Naive thymus-derived CD8-positive, alpha-beta T cell (primary cell): Measurements from ENCODE around the gene NFIB. TPM values are rescaled to one million over a fixed set of nuclear protein-coding genes. Genes with fewer than 3 reads are reported as not detected.

Source experiments
- ATAC-seq, 2 donors: fragments of 150-1000 bp; cut with Tn5 transposase in 1 of 2; sonication (Bioruptor Pico), chemical (Tn5 transposase) in 1 of 2; 1 replicate in 1 of 2; 2 replicates in 1 of 2; pipeline ENCODE4 v1.10.0; 2021; ENCODE audit warnings: mild to moderate bottlenecking in 2 of 2, moderate library complexity in 2 of 2
- POLR2A ChIA-PET: fragments of 350-600 bp; sonication (Branson Sonifier 250); formaldehyde crosslinking; loops from one replicate; lab custom pipeline; 2021; ENCODE audit warnings: antibody characterized with exemption; lab: Charles Lee
- DNase-seq, 10 donors: peaks; one replicate each; pipeline versions ENCODE4 v3.0.0 to v3.0.0-alpha.2; 2020 to 2022
- H3K27ac Mint-ChIP-seq, 10 donors: one replicate each; pipeline ENCODE4 v1.8.0; 2020 to 2022; ENCODE audit warnings: mild to moderate bottlenecking in 10 of 10, mixed read lengths in 10 of 10, moderate library complexity in 4 of 10, inconsistent platforms in 1 of 10
- H3K27me3 Mint-ChIP-seq, 5 donors: one replicate each; pipeline ENCODE4 v1.8.0; 2021 to 2022; ENCODE audit warnings: mixed read lengths in 5 of 5
- H3K36me3 Mint-ChIP-seq, 3 donors: one replicate each; pipeline ENCODE4 v1.8.0; 2020 to 2022; ENCODE audit warnings: mixed read lengths in 3 of 3, mild to moderate bottlenecking in 2 of 3, inconsistent platforms in 1 of 3
- H3K4me1 Mint-ChIP-seq, 4 donors: one replicate each; pipeline ENCODE4 v1.8.0; 2021 to 2022; ENCODE audit warnings: mixed read lengths in 4 of 4
- H3K4me3 Mint-ChIP-seq, 10 donors: one replicate each; pipeline ENCODE4 v1.8.0; 2020 to 2022; ENCODE audit warnings: mild to moderate bottlenecking in 10 of 10, mixed read lengths in 10 of 10, moderate library complexity in 6 of 10, inconsistent platforms in 1 of 10
- H3K9me3 Mint-ChIP-seq, 9 donors: one replicate each; pipeline ENCODE4 v1.8.0; 2020 to 2022; ENCODE audit warnings: mixed read lengths in 9 of 9, mild to moderate bottlenecking in 3 of 9, inconsistent platforms in 1 of 9, moderate library complexity in 1 of 9
- polyA plus RNA-seq, 3 donors: library from polyadenylated mRNA; unstranded; fragments of 300-500 nt; fragmentation: Illumina TruSeq; gene quantifications; one replicate each; pipeline ENCODE4 v1.2.3, GENCODE V29; 2021
- total RNA-seq, 8 experiments: library from RNA in 2 of 8; stranded (reverse) in 2 of 8; gene quantifications; one replicate each; pipeline ENCODE4 v1.2.3 and lab custom pipeline; 2021 to 2026

The NFIB gene
- total and polyA plus RNA-seq, 5 experiments from 2014 or later: 0.22 TPM; not detected in 4

DNA sequence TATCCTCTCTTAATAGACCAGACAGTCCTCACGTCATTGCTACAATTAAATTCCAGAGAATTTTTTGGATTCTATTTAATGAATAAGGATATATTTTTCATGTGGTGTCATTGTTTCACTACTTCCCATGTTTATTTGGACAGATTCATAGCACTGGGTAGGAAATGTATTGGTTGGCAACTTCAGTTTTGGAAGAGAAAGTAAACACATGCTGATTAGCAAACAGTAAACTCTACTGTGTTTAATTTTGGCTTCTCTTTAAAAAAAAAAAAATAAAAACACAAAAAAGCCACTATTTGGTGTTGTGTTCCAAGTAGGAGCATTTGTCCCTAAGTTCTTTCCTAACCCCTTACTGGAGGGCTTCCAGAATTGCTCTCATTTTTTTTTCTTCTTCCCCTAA lies 77.3 kb downstream of the NFIB start:
- no peaks in the 10 kb centered on the region for H3K4me1 Mint-ChIP-seq
- POLR2A ChIA-PET: no interaction called here
- peaks cover 0 to 8% (median 2%) of the 10 kb centered on the region in 5 donors for H3K27me3 Mint-ChIP-seq
- no peak overlapping the region for H3K4me3 Mint-ChIP-seq
- ATAC-seq (no peak), DNase-seq (no peak)
- no peak overlapping the region for H3K27ac Mint-ChIP-seq
- peaks cover 0 to 3% (median 0%) of the 10 kb centered on the region in 9 donors for H3K9me3 Mint-ChIP-seq
- no peaks in the 10 kb centered on the region for H3K36me3 Mint-ChIP-seq

DNA sequence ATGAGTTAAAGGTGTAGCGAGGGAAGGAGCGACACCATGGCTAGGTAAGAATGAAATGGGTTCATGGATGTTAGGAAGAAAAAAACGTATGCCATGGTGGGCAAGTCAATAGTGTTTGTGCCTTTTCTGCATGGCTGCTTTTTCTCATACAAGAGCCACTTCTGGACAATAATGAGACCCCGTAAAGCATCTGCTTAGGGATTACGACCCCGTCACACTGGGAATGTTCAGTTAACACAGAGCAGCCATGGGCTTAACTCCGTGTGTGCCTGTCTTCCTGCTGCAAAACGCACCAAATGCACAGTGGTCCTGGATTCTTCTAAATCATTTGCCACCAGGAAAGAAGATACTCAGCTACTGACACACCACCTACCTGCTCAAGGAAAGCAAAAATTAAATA lies 81.8 kb downstream of the NFIB start:
- H3K4me1 Mint-ChIP-seq: no peaks in the 10 kb centered on the region
- H3K4me3 Mint-ChIP-seq: no peak overlapping the region
- no peaks in the 10 kb centered on the region for H3K36me3 Mint-ChIP-seq
- H3K27ac Mint-ChIP-seq: no peak overlapping the region
- H3K9me3 Mint-ChIP-seq: peaks cover 0 to 3% (median 0%) of the 10 kb centered on the region in 9 donors
- DNase-seq: no peak
- H3K27me3 Mint-ChIP-seq: peaks cover 0 to 2% (median 0%) of the 10 kb centered on the region in 5 donors
- ATAC-seq: no peak
- POLR2A ChIA-PET: no interaction called here

DNA sequence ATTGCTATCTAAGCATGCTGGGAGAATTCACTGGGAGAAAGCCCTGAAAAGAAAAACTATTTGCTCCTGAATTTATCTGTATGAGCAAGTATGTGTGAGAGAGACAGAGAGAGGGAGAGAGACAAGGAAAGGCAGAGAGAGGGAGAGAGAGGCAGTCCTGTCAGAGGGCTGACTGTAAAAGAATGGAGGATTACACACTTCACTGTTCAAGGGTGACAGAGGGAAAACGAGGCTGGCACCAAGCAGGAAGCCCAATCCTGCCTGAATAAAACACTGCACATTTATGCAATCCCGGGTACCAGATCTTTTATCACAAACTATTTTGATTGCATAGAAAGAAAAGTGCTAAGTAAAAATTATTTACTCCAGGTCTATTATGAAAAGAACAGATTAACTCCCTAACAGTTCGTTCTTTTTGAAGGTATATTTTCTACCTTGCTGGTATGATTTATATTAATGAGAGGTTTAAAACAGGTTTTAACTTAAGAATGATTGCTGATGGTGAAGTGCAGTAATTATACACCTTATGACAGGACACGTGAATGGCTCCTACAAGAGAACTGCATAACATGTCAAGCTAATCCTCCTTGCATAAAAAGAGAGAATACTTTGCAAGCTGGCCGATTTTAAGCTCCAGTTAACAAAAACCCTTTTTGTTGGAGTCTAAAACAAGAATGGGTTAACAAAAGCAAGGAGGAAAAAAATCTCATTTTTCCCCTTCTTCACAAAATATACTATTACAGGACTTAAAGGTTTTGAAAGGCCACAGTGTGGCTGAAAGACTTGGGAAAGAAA lies 82.5 kb downstream of the NFIB start:
- Mint-ChIP-seq H3K27me3 (no peaks in the 10 kb centered on the region), H3K4me3 (no peak overlapping the region), H3K9me3 (peaks cover 0 to 3% (median 0%) of the 10 kb centered on the region in 9 donors), H3K36me3 (no peaks in the 10 kb centered on the region), H3K4me1 (no peaks in the 10 kb centered on the region), H3K27ac (no peak overlapping the region)
- DNase-seq: no peak
- ATAC-seq: no peak
- POLR2A ChIA-PET: no interaction called here

DNA sequence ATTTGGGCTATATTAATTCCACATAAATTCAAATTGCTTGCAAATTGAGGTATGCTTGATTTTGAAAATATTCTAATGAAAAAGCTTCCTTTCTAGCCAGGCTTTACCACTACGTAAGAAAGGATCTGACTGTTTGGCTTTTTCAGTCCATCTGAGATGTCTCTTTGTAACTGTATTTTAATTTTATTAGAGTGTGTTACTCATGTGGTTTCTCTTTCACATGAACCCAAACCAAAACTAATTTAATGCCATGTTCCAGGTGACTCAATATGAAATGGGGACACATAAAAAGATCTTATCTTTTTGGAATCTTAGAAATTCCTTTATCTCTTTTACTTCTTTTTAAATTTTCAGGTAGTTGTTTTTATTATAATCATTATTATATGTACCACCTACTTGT lies 85.3 kb downstream of the NFIB start:
- no peak overlapping the region for H3K4me3 Mint-ChIP-seq
- no peaks in the 10 kb centered on the region for H3K4me1 Mint-ChIP-seq
- no peaks in the 10 kb centered on the region for H3K36me3 Mint-ChIP-seq
- no peak overlapping the region for H3K27ac Mint-ChIP-seq
- POLR2A ChIA-PET: no interaction called here
- peaks cover 0 to 3% (median 0%) of the 10 kb centered on the region in 9 donors for H3K9me3 Mint-ChIP-seq
- H3K27me3 Mint-ChIP-seq: peaks cover 0 to 2% (median 0%) of the 10 kb centered on the region in 5 donors
- DNase-seq: no peak
- no peak for ATAC-seq

DNA sequence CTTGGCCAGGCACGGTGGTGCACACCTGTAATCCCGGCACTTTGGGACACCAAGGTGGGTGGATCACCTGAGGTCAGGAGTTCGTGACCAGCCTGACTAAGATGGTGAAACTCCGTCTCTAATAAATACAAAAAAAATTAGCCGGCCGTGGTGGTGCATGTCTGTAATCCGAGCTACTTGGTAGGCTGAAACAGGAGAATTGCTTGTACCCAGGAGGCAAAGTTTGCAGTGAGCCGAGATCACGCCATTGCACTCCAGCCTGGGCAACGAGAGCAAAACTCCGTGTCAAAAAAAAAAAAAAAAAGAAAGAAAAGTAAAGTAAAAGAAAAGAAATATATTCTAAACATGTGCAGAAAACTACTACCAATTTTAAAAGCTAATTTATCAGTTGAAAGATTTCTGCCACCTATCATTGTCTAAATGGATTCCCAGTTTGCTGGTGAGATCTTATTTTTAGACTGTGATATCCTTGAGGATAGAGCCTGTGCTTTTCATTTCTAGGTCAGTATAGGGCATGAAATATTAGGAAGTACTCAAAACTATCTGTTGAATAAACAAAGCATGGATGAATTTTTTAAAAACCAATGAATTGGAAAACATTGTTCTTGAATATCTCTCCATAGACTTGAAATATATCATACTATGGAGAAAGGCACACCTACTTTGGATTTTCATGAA lies 86.9 kb downstream of the NFIB start:
- H3K27ac Mint-ChIP-seq: no peak overlapping the region
- no peaks in the 10 kb centered on the region for H3K4me1 Mint-ChIP-seq
- no peak for DNase-seq
- no peak overlapping the region for H3K4me3 Mint-ChIP-seq
- no peak for ATAC-seq
- H3K36me3 Mint-ChIP-seq: no peaks in the 10 kb centered on the region
- POLR2A ChIA-PET: no interaction called here
- peaks cover 0 to 3% (median 0%) of the 10 kb centered on the region in 9 donors for H3K9me3 Mint-ChIP-seq
- H3K27me3 Mint-ChIP-seq: peaks cover 0 to 2% (median 0%) of the 10 kb centered on the region in 5 donors

DNA sequence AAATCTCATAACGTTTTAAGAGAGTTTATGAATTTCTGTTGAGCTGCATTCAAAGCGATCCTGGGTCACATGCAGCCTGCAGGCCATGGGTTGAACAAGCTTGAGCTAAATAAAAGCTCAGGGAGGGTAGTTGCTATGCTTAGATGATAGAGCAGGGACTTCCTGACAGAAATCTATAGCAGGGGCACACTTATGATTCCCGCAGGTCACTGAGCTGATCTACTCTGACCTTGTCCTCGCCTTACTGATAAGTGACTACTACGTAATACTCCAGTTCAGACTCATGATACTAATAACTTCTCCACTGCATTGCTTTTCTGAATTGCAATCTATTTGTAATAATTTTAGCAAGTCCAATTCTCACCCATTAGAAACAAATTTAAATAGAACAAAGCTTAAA lies 90.9 kb downstream of the NFIB start:
- no peaks in the 10 kb centered on the region for H3K4me1 Mint-ChIP-seq

DNA sequence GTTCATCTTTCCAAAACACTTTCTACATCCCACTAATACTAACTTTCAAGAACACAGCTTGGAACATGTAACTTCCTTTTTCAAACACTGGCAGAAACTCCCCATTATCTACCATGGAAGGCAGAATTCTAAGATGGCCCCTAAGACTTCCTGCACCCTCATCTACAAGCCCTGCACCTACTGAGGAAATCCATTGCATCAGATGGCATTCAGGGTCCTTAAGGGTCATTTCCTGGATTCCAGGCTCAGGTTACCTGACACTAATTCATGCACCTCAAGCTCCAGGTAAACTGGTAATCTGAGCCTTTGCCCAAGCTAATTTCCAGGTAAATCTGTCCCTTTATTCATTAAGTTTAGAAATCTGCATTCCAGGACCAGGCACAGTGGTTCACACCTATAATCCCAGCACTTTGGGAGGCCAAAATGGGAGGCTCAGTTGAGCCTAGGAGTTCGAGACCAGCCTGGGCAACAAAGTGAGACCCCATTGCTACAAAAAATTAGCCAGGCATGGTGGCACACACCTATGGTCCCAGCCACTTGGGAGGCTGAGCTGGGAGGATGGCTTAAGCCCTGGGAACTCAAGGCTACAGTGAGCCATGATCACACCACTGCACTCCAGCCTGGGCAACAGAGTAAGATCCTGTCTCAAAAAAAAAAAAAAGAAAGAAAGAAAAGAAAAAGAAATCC lies 91.6 kb downstream of the NFIB start:
- no peaks in the 10 kb centered on the region for H3K4me1 Mint-ChIP-seq
- peaks cover 0 to 10% (median 0%) of the 10 kb centered on the region in 9 donors for H3K9me3 Mint-ChIP-seq
- no peak for DNase-seq
- no peaks in the 10 kb centered on the region for H3K36me3 Mint-ChIP-seq
- ATAC-seq: no peak
- POLR2A ChIA-PET: no interaction called here
- peaks cover 0 to 8% (median 2%) of the 10 kb centered on the region in 5 donors for H3K27me3 Mint-ChIP-seq
- no peak overlapping the region for H3K4me3 Mint-ChIP-seq
- no peak overlapping the region for H3K27ac Mint-ChIP-seq

More for the DNA sequence above, 90.9 kb downstream of the NFIB start:
- Mint-ChIP-seq H3K4me3 (no peak overlapping the region), H3K36me3 (no peaks in the 10 kb centered on the region), H3K27ac (no peak overlapping the region), H3K27me3 (peaks cover 0 to 8% (median 2%) of the 10 kb centered on the region in 5 donors), H3K9me3 (peaks cover 0 to 10% (median 0%) of the 10 kb centered on the region in 9 donors)
- no peak for DNase-seq
- POLR2A ChIA-PET: no interaction called here
- no peak for ATAC-seq

DNA sequence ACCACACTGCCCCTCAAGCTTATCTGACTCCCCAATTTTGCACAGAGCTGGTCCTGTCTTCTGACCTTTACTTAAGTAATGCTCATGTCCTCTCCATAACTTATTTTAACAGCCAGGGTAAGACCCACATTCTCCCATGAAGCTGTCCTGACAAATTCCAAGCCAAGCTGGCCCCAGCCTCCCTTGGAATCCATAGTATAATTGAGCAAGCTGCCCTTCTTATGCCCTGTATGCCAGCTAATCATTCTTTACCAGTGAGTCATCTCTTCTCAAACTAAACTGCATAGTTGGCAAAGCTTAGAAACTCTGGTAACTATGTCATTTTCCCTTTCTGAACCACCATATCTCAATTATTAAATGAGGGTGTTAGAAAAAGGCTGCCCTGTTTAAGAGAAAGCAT lies 92.4 kb downstream of the NFIB start:
- H3K9me3 Mint-ChIP-seq: peaks cover 0 to 10% (median 0%) of the 10 kb centered on the region in 9 donors
- H3K4me1 Mint-ChIP-seq: no peaks in the 10 kb centered on the region
- no peaks in the 10 kb centered on the region for H3K36me3 Mint-ChIP-seq
- no peak overlapping the region for H3K27ac Mint-ChIP-seq
- POLR2A ChIA-PET: no interaction called here
- H3K4me3 Mint-ChIP-seq: no peak overlapping the region
- no peak for ATAC-seq
- peaks cover 0 to 8% (median 2%) of the 10 kb centered on the region in 5 donors for H3K27me3 Mint-ChIP-seq
- no peak for DNase-seq

DNA sequence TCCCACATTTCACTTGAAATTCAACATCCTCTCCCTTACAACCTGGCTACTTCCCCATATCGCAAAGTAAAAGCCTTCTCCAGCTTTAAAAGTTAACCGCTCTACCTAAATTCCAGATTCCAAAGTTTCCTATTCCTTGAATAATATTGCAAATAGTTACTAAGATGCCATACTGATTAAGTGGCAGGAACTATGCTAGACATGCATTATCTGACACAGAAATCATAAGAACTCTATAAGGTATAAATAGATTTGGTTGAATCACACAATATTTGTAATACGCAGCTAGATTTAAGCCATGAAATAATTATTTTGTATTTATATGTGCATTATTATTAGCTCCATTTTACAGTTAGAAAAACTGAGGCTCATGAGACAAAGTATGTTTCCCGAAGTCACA lies 92.8 kb downstream of the NFIB start:
- ATAC-seq (no peak), DNase-seq (no peak)
- no peaks in the 10 kb centered on the region for H3K36me3 Mint-ChIP-seq
- H3K4me1 Mint-ChIP-seq: no peaks in the 10 kb centered on the region
- H3K27ac Mint-ChIP-seq: no peak overlapping the region
- POLR2A ChIA-PET: no interaction called here
- H3K4me3 Mint-ChIP-seq: no peak overlapping the region
- H3K9me3 Mint-ChIP-seq: peaks cover 0 to 10% (median 0%) of the 10 kb centered on the region in 9 donors
- H3K27me3 Mint-ChIP-seq: peaks cover 0 to 8% (median 2%) of the 10 kb centered on the region in 5 donors

DNA sequence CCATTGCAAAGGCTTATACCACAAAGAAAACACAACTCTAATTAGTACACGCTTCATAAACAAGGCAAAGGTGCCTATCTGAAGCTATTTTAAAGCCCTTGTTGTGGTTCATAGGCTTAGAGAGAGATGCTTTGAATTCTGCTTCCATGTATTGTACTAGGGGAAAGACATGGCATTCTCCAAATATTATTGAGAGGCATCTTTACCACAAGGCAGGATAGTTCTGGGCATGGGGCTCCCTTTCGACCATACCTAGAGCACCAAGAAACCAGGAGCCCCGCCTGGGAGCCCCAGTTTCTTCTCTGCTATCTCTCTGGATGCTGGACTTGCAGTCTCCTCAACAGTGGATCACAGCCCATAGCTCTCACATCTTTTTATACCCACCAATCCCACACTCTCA lies 93.7 kb downstream of the NFIB start:
- ATAC-seq (no peak), DNase-seq (no peak)
- POLR2A ChIA-PET: no interaction called here
- Mint-ChIP-seq H3K27me3 (peaks cover 0 to 8% (median 2%) of the 10 kb centered on the region in 5 donors), H3K4me1 (no peaks in the 10 kb centered on the region), H3K9me3 (peaks cover 0 to 10% (median 0%) of the 10 kb centered on the region in 9 donors), H3K36me3 (no peaks in the 10 kb centered on the region), H3K27ac (no peak overlapping the region), H3K4me3 (no peak overlapping the region)

DNA sequence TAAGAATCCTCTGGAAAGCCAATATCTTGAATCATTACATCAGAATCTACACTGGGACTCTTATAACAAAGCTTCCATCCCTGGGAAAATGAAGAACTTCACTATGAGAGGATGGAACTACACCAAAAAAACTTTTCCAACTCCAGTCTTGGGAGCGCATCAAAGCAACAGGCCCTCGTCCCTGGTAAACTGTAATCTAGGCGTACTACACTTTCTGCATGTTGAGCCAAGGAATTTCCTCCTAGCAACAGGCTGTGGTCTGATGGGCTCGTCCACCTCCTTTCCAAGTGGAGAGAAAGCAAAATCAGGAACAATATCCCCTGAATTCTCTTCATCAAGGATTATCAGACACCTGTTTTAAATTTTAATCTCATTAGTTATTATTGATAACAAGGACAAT lies 94.1 kb downstream of the NFIB start:
- H3K27ac Mint-ChIP-seq: no peak overlapping the region
- H3K27me3 Mint-ChIP-seq: peaks cover 0 to 8% (median 2%) of the 10 kb centered on the region in 5 donors
- peaks cover 0 to 10% (median 0%) of the 10 kb centered on the region in 9 donors for H3K9me3 Mint-ChIP-seq
- DNase-seq (no peak), ATAC-seq (no peak)
- POLR2A ChIA-PET: no interaction called here
- no peak overlapping the region for H3K4me3 Mint-ChIP-seq
- no peaks in the 10 kb centered on the region for H3K4me1 Mint-ChIP-seq
- no peaks in the 10 kb centered on the region for H3K36me3 Mint-ChIP-seq

DNA sequence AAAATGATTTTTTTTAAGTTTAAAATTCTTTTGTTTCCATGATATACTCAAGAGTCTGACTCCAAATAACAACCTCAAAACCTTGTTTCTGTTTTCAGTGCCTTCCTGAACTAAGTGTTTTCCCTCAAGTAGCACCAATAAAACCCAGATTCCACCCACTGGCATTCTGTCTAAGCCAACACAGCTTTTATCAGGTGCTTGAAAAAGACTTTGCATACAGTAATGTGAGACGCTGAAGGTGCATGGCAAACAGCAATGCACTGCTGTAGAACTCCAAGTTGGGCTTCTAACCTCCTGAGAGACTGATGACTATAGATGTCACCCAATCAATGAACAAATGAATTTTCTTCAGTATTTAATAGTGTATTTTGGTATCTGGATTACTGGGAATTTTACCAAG lies 95.7 kb downstream of the NFIB start:
- DNase-seq: no peak
- Mint-ChIP-seq H3K4me1 (no peaks in the 10 kb centered on the region), H3K9me3 (peaks cover 0 to 10% (median 0%) of the 10 kb centered on the region in 9 donors), H3K4me3 (no peak overlapping the region), H3K36me3 (no peaks in the 10 kb centered on the region), H3K27me3 (peaks cover 1 to 19% (median 2%) of the 10 kb centered on the region in 5 donors), H3K27ac (no peak overlapping the region)
- POLR2A ChIA-PET: no interaction called here
- ATAC-seq: no peak
